Activated CD8-positive, alpha-beta memory T cell treated with anti-CD3 and anti-CD28 coated beads, Interleukin-2, amount 10 ng/mL, durations not matched to agents 7 days and 5 days (primary cell): ENCODE measurements around the gene EFCAB8. TPM values are rescaled to one million over a fixed set of nuclear protein-coding genes. Genes with fewer than 3 reads are reported as not detected.

Source experiments
- ATAC-seq: fragments of 150-1000 bp; cut with Tn5 transposase; one replicate; pipeline ENCODE4 v1.10.0; 2021; ENCODE audit warnings: moderate library complexity
- CTCF ChIA-PET: fragments of 350-600 bp; sonication (Branson Sonifier 250); formaldehyde crosslinking; loops from one replicate; lab custom pipeline; 2021; ENCODE audit warnings: antibody characterized with exemption; lab: Charles Lee
- DNase-seq: peaks from one replicate; pipeline ENCODE4 v3.0.0-alpha.2; 2020
- H3K27ac Mint-ChIP-seq: one replicate; pipeline ENCODE4 v1.8.0; 2021; ENCODE audit warnings: mild to moderate bottlenecking, mixed read lengths
- H3K27me3 Mint-ChIP-seq: one replicate; pipeline ENCODE4 v1.8.0; 2021; ENCODE audit warnings: mixed read lengths
- H3K36me3 Mint-ChIP-seq: one replicate; pipeline ENCODE4 v1.8.0; 2021; ENCODE audit warnings: mild to moderate bottlenecking, mixed read lengths
- H3K4me1 Mint-ChIP-seq: one replicate; pipeline ENCODE4 v1.8.0; 2021; ENCODE audit warnings: mixed read lengths
- H3K4me3 Mint-ChIP-seq: one replicate; pipeline ENCODE4 v1.8.0; 2021; ENCODE audit warnings: mild to moderate bottlenecking, moderate library complexity, mixed read lengths
- H3K9me3 Mint-ChIP-seq: one replicate; pipeline ENCODE4 v1.8.0; 2022; ENCODE audit warnings: low read depth, mixed read lengths
- total RNA-seq, 2 experiments: library from RNA; stranded (reverse); gene quantifications; one replicate each; pipeline ENCODE4 v1.2.3, GENCODE V29; 2021

EFCAB8 gene, protein sequence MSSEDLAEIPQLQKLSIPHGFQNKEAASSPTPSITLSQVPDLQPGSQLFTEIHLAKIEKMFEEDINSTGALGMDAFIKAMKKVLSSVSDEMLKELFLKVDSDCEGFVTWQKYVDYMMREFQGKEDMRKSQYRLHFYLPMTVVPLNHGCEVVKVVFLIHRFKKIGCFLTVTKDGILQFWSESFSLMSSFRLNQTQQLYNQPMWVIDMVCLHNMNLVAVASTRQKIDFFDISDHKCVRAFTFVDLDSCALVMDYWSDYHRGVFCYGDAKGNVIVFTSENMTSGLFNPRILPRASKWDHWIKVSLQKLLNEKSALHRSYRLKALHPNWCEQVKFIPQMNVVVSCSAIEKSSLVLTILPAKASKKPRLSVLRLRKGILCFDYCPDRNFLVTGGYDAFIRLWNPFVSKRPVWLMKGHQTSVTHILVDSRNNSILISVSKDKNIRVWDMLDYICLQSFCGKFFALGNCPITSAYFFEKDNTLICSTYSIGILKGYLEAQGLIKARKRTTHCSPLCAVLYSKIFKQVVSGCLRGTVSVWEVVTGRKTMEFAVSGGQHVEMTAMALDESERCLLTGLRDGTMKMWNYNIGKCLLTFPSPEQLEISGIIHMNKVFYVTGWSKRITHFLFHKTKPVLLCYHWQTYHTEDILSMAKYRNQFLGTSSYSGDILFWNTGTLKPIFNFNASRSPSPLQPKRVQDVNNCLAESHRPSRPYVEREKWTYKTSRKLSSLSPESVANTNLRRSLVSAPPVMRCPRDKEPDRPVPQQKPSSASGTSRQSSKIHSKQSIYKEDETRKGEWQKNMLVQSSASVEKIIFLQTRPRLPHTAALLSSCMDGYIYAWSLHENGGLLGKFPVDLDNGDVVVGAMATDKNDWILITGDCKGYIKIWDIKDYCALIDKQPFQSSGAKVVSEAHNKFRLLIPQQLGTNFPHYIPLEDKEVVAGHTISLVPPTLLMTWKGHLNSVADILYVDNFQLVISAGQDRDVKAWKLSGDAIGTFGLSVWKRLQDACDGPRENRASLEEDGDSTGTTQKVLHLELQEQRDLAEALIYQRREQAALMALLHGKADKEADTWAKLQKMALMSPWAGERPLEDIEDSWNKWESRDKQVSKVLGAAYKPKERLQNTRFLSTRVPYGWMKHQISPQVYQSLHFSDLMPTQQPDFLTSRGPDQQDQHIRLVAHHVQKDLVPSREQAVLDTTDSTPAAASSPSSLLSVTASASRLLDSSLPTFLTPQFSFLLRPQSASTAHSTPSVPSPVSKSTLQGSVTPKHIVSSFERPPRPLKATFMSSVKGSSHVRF
- total RNA-seq, result 1 to 10 TPM in 1 of 2 experiments, under 1 TPM in 1; 0.30 to 1.1 TPM

DNA sequence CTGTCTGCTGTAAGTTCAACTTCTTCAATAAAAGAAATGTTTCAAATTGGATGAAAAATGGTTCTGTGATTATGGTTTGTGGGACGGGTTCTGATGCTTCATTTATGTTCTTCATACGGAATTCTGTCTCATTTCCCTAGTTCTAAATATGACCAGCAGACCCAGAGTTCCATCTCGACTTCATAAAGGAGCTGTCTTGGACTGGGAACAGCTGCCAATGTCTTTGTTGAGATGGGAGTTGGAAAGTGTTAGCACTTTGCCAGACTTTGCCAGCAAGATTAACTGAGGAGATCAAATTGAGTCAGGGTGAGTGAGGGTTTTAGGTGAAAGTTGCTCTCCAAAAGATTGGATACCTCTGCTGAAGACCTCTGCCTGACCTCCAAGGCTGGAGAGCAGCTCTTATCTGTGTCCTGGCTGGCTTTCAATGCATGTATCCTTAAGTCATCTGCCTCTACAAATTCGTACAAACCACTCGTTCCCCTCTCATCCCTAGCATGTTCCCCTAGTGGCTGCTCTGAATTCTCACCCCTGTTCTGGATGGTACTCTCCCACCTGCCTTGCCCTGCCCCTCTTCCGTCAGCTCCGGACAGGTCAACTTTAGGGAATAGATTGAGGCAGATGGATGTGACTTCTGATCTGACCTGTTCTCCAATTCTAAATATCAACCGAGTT lies at the start of gene EFCAB8:
Gene EFCAB8, plus strand, starts transcription at position 223 of the 672 bp plus-strand sequence. CDS start 4,870 bp downstream, outside the sequence.
- no peak for ATAC-seq
- no peaks in the 10 kb centered on the region for H3K27me3 Mint-ChIP-seq
- H3K27ac Mint-ChIP-seq, result no peak within 1 kb of the TSS
- DNase-seq, result no peak
- H3K36me3 Mint-ChIP-seq, result peaks cover 16% of the 10 kb centered on the region
- H3K4me1 Mint-ChIP-seq, result peaks cover 20% of the 10 kb centered on the region
- CTCF ChIA-PET, result no interaction called here
- H3K4me3 Mint-ChIP-seq, result no peak within 1 kb of the TSS
- H3K9me3 Mint-ChIP-seq, result no peaks in the 10 kb centered on the region

- CTCF ChIA-PET, result interaction anchor here (2.1 kb wide), 1 partner anchor 20 kb away, joined by 6 read pairs; no protein-coding TSS in a partner anchor
- H3K27ac Mint-ChIP-seq, result no peak overlapping the region
- no peak overlapping the region for H3K4me3 Mint-ChIP-seq
- no peaks in the 10 kb centered on the region for H3K27me3 Mint-ChIP-seq
- no peaks in the 10 kb centered on the region for H3K9me3 Mint-ChIP-seq
- DNase-seq (no peak), ATAC-seq (no peak)
- H3K36me3 Mint-ChIP-seq, result no peaks in the 10 kb centered on the region
- H3K4me1 Mint-ChIP-seq, result no peaks in the 10 kb centered on the region
Measured at GRCh38 chr20:32809907-32810306, 48.8 kb upstream of the EFCAB8 start.

- ATAC-seq (no peak), DNase-seq (no peak)
- Mint-ChIP-seq H3K4me3 (no peak overlapping the region), H3K9me3 (no peaks in the 10 kb centered on the region), H3K4me1 (no peaks in the 10 kb centered on the region), H3K36me3 (no peaks in the 10 kb centered on the region), H3K27ac (no peak overlapping the region), H3K27me3 (no peaks in the 10 kb centered on the region)
- CTCF ChIA-PET, result no interaction called here
Measured at GRCh38 chr20:32810941-32811340, 47.8 kb upstream of the EFCAB8 start.

GRCh38 chr20:32811886-32812285 lies 46.8 kb upstream of the EFCAB8 start:
- Mint-ChIP-seq H3K4me3 (no peak overlapping the region), H3K9me3 (no peaks in the 10 kb centered on the region), H3K36me3 (no peaks in the 10 kb centered on the region), H3K27ac (no peak overlapping the region), H3K27me3 (no peaks in the 10 kb centered on the region), H3K4me1 (no peaks in the 10 kb centered on the region)
- CTCF ChIA-PET, result no interaction called here
- DNase-seq (no peak), ATAC-seq (no peak)

GRCh38 chr20:32819992-32820697 lies 38.6 kb upstream of the EFCAB8 start:
- Mint-ChIP-seq H3K4me3 (peak overlapping the region; percentile 98), H3K36me3 (peaks cover 7% of the 10 kb centered on the region), H3K9me3 (no peaks in the 10 kb centered on the region), H3K27me3 (no peaks in the 10 kb centered on the region), H3K27ac (peak overlapping the region; percentile 96), H3K4me1 (peaks cover 35% of the 10 kb centered on the region)
- CTCF ChIA-PET, result interaction anchor here (0.6 to 1.9 kb wide), 13 partner anchors 8 to 534 kb away, joined by 3 to 8 read pairs (median 4); partner anchors contain the start of gene C20orf203
- ATAC-seq (peak; percentile 81), DNase-seq (peak; percentile 86)

- no peaks in the 10 kb centered on the region for H3K9me3 Mint-ChIP-seq
- ATAC-seq, result no peak
- H3K27me3 Mint-ChIP-seq, result no peaks in the 10 kb centered on the region
- H3K4me1 Mint-ChIP-seq, result peaks cover 39% of the 10 kb centered on the region
- CTCF ChIA-PET, result interaction anchor here (0.6 to 1.9 kb wide), 9 partner anchors 7 to 535 kb away, joined by 3 to 8 read pairs (median 4); partner anchors contain the start of gene C20orf203
- DNase-seq, result peak; percentile 54
- peaks cover 9% of the 10 kb centered on the region for H3K36me3 Mint-ChIP-seq
- peak overlapping the region; percentile 98 for H3K4me3 Mint-ChIP-seq
- peak overlapping the region; percentile 96 for H3K27ac Mint-ChIP-seq
Measured at GRCh38 chr20:32820698-32821377, 37.9 kb upstream of the EFCAB8 start.

DNA sequence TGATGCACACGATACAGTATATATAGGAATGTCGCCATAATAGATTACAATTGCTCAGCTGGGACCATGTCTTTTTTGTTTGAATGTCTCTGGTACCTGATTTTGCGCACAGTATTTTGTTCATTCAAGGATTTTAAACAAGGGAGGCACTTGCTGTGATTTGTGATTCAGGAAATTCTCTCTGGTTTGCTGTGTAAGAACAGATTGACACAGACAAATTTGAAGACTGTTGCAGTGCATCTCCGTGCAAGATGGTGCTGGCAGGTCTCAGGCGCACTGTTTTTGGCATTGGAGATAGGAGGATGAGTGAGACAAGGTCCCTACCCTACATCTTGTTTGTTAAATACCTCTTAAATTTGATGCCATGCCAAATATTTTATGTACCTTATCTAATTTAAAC lies 36.5 kb upstream of the EFCAB8 start:
- CTCF ChIA-PET, result interaction anchor here (1.0 to 1.9 kb wide), 2 partner anchors 9 to 45 kb away, joined by 3 to 5 read pairs; no protein-coding TSS in a partner anchor
- Mint-ChIP-seq H3K9me3 (no peaks in the 10 kb centered on the region), H3K4me1 (peaks cover 42% of the 10 kb centered on the region), H3K4me3 (peak overlapping the region; percentile 98), H3K27me3 (no peaks in the 10 kb centered on the region), H3K36me3 (peaks cover 15% of the 10 kb centered on the region), H3K27ac (peak overlapping the region; percentile 96)
- ATAC-seq (no peak), DNase-seq (no peak)

DNA sequence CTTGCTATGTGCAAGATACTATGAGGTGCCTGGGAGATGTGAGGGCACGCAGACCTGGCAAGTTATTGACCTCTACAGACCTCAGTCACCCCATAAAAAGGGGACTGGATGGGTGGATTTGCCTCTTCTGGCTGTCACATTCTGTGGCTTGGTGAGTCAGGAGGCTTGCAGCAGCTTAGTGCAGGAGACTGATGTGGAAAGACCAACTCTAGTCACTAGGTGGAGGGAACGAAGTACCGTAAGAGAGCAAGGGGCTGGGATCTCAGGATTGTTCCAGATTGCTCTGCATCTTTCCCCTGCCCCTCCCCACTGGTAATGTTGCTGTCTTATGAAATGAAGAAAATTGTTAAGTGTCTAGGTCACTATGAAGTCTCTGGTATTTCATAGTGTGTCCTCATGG lies 35.6 kb upstream of the EFCAB8 start:
- H3K27me3 Mint-ChIP-seq, result no peaks in the 10 kb centered on the region
- H3K4me1 Mint-ChIP-seq, result peaks cover 45% of the 10 kb centered on the region
- H3K4me3 Mint-ChIP-seq, result no peak overlapping the region
- H3K9me3 Mint-ChIP-seq, result no peaks in the 10 kb centered on the region
- DNase-seq (no peak), ATAC-seq (no peak)
- CTCF ChIA-PET, result interaction anchor here (0.5 to 0.7 kb wide), 2 partner anchors 9 to 254 kb away, joined by 3 read pairs; no protein-coding TSS in a partner anchor
- peaks cover 22% of the 10 kb centered on the region for H3K36me3 Mint-ChIP-seq
- peak overlapping the region; percentile 27 for H3K27ac Mint-ChIP-seq

- ATAC-seq (no peak), DNase-seq (no peak)
- H3K27me3 Mint-ChIP-seq, result no peaks in the 10 kb centered on the region
- CTCF ChIA-PET, result interaction anchor here (0.7 to 1.3 kb wide), 2 partner anchors 34 to 253 kb away, joined by 3 read pairs; no protein-coding TSS in a partner anchor
- no peaks in the 10 kb centered on the region for H3K9me3 Mint-ChIP-seq
- H3K4me3 Mint-ChIP-seq, result no peak overlapping the region
- no peak overlapping the region for H3K27ac Mint-ChIP-seq
- H3K4me1 Mint-ChIP-seq, result peaks cover 46% of the 10 kb centered on the region
- peaks cover 28% of the 10 kb centered on the region for H3K36me3 Mint-ChIP-seq
Measured at GRCh38 chr20:32823737-32824588, 34.8 kb upstream of the EFCAB8 start.

- Mint-ChIP-seq H3K4me3 (no peak overlapping the region), H3K36me3 (peaks cover 55% of the 10 kb centered on the region), H3K27me3 (no peaks in the 10 kb centered on the region), H3K9me3 (no peaks in the 10 kb centered on the region), H3K27ac (peak overlapping the region; percentile 22), H3K4me1 (peaks cover 47% of the 10 kb centered on the region)
- CTCF ChIA-PET, result interaction anchor here (1.1 to 1.5 kb wide), 2 partner anchors 8 to 154 kb away, joined by 3 read pairs; partner anchors contain the start of genes C20orf203 and MAPRE1
- ATAC-seq (no peak), DNase-seq (no peak)
Measured at GRCh38 chr20:32828029-32828680, 30.6 kb upstream of the EFCAB8 start.
